Neural progenitor cell (in vitro differentiated cells): ENCODE measurements around the gene TXNDC15. TPM values are rescaled to one million over a fixed set of nuclear protein-coding genes. Genes with fewer than 3 reads are reported as not detected.

Experiments
- DNase-seq: peaks from one replicate; pipeline ENCODE4 v3.0.0-alpha.2; 2016; ENCODE audit warnings: low spot score
- H2AFZ ChIP-seq: fragments of 200-600 bp; sonication (generic); replicated peaks from 2 replicates; pipeline ENCODE4 v1.6.1; 2016; ENCODE audit warnings: antibody characterized with exemption
- H3F3A ChIP-seq: fragments of 200-600 bp; sonication (generic); 2 replicates; pipeline ENCODE4 v1.6.1; 2016; ENCODE audit warnings: antibody characterized with exemption, low read depth
- H3K27ac ChIP-seq: fragments of 200-600 bp; sonication (generic); 2 replicates; pipeline ENCODE4 v1.5.1; 2016; ENCODE audit warnings: mild to moderate bottlenecking
- H3K27me3 ChIP-seq: fragments of 200-600 bp; sonication (generic); 2 replicates; pipeline ENCODE4 v1.6.1; 2016; ENCODE audit warnings: mild to moderate bottlenecking, moderate library complexity
- H3K36me3 ChIP-seq: fragments of 200-600 bp; sonication (generic); 2 replicates; pipeline ENCODE4 v1.5.1; 2016
- H3K4me1 ChIP-seq: fragments of 200-600 bp; sonication (generic); 2 replicates; pipeline ENCODE4 v1.6.1; 2016; ENCODE audit warnings: mixed run types
- H3K4me2 ChIP-seq: fragments of 200-600 bp; sonication (generic); 2 replicates; pipeline ENCODE4 v1.6.1; 2016
- H3K4me3 ChIP-seq: fragments of 200-600 bp; sonication (generic); 2 replicates; pipeline ENCODE4 v1.5.1; 2016
- H3K79me2 ChIP-seq: fragments of 200-600 bp; sonication (generic); 2 replicates; pipeline ENCODE4 v1.6.1; 2016; ENCODE audit warnings: low read depth
- H3K9ac ChIP-seq: fragments of 200-600 bp; sonication (generic); 2 replicates; pipeline ENCODE4 v1.6.1; 2016
- H3K9me3 ChIP-seq: fragments of 200-600 bp; sonication (generic); 2 replicates; pipeline ENCODE4 v1.5.1; 2016; ENCODE audit warnings: low read depth
- H4K20me1 ChIP-seq: fragments of 200-600 bp; sonication (generic); 2 replicates; pipeline ENCODE4 v1.6.1; 2016; ENCODE audit warnings: low read depth
- H3K27ac Mint-ChIP-seq: 3 replicates; pipeline ENCODE4 v1.8.0; 2021; ENCODE audit warnings: mixed read lengths
- H3K27me3 Mint-ChIP-seq: 2 replicates; pipeline ENCODE4 v1.8.0; 2022; ENCODE audit warnings: low read depth, mild to moderate bottlenecking, inconsistent platforms, moderate library complexity, mixed read lengths; ENCODE audit not compliant: insufficient read depth
- H3K36me3 Mint-ChIP-seq: 3 replicates; pipeline ENCODE4 v1.8.0; 2021; ENCODE audit warnings: mixed read lengths
- H3K4me1 Mint-ChIP-seq: 3 replicates; pipeline ENCODE4 v1.8.0; 2021; ENCODE audit warnings: mixed read lengths
- H3K4me3 Mint-ChIP-seq: 3 replicates; pipeline ENCODE4 v1.8.0; 2021; ENCODE audit warnings: mild to moderate bottlenecking, moderate library complexity, mixed read lengths
- H3K9me3 Mint-ChIP-seq: 3 replicates; pipeline ENCODE4 v1.8.0; 2020; ENCODE audit warnings: mixed read lengths
- CTCF ChIP-seq: fragments of 200-600 bp; sonication (generic); IDR thresholded peaks from 2 replicates; pipeline ENCODE4 v1.5.1; 2017; ENCODE audit warnings: antibody characterized with exemption, mild to moderate bottlenecking
- EZH2 ChIP-seq: fragments of 200-600 bp; sonication (generic); IDR thresholded peaks from 2 replicates; pipeline ENCODE4 v1.6.1; 2017; ENCODE audit warnings: antibody characterized with exemption, mild to moderate bottlenecking, moderate library complexity
- EZH2phosphoT487 ChIP-seq: fragments of 200-600 bp; sonication (generic); IDR thresholded peaks from 2 replicates; pipeline ENCODE4 v1.6.1; 2017; ENCODE audit warnings: antibody characterized with exemption
- total RNA-seq: library from RNA; depleted of rRNA; stranded (reverse); fragments of >200 nt; gene quantifications from 2 replicates; pipeline ENCODE4 v1.2.3, GENCODE V29; 2015; ENCODE audit warnings: low replicate concordance

The TXNDC15 gene
- total RNA-seq = 36.6 and 52.2 TPM in 2 replicates

- Mint-ChIP-seq H3K27me3 (no peaks in the 10 kb centered on the region), H3K4me3 (peak within 1 kb of the TSS; percentile 95), H3K4me1 (peaks cover 29% of the 10 kb centered on the region), H3K9me3 (no peaks in the 10 kb centered on the region), H3K36me3 (peaks cover 3% of the 10 kb centered on the region), H3K27ac (peak within 1 kb of the TSS; percentile 95)
- no peaks in the 10 kb centered on the region for H3K36me3 ChIP-seq
- no peaks in the 10 kb centered on the region for H4K20me1 ChIP-seq
- H3K79me2 ChIP-seq = peaks cover 24% of the 10 kb centered on the region
- H2AFZ ChIP-seq = peak within 1 kb of the TSS; percentile 81
- peak within 1 kb of the TSS; percentile 71 for H3K4me3 ChIP-seq
- H3K27me3 ChIP-seq = no peaks in the 10 kb centered on the region
- peaks cover 11% of the 10 kb centered on the region for H3K4me1 ChIP-seq
- TF ChIP-seq EZH2 = no peak
- no peak for TF ChIP-seq CTCF
- TF ChIP-seq EZH2phosphoT487 = no peak
- peak; percentile 96 for DNase-seq
- H3F3A ChIP-seq = peaks cover 3% of the 10 kb centered on the region
- H3K9ac ChIP-seq = peak within 1 kb of the TSS; percentile 63
- no peaks in the 10 kb centered on the region for H3K9me3 ChIP-seq
- peak within 1 kb of the TSS; percentile 86 for H3K4me2 ChIP-seq
- H3K27ac ChIP-seq = peak within 1 kb of the TSS; percentile 49
Measured at GRCh38 chr5:134873987-134874830, at the start of gene TXNDC15. TSS of gene TXNDC15 (plus strand) at chr5:134874371. CDS start at chr5:134874428, 57 bp downstream.

- Mint-ChIP-seq H3K9me3 (no peaks in the 10 kb centered on the region), H3K27me3 (no peaks in the 10 kb centered on the region), H3K27ac (no peak overlapping the region), H3K36me3 (peaks cover 11% of the 10 kb centered on the region), H3K4me3 (no peak overlapping the region), H3K4me1 (no peaks in the 10 kb centered on the region)
- Histone ChIP-seq H3K4me3 (no peak overlapping the region), H3F3A (no peaks in the 10 kb centered on the region), H3K4me1 (no peaks in the 10 kb centered on the region), H3K27me3 (no peaks in the 10 kb centered on the region), H3K79me2 (no peaks in the 10 kb centered on the region), H4K20me1 (no peaks in the 10 kb centered on the region), H3K9me3 (no peaks in the 10 kb centered on the region), H2AFZ (no peak overlapping the region), H3K27ac (no peak overlapping the region), H3K9ac (no peak overlapping the region), H3K36me3 (peaks cover 32% of the 10 kb centered on the region), H3K4me2 (no peak overlapping the region)
- no peak for DNase-seq
- TF ChIP-seq EZH2 = no peak
- no peak for TF ChIP-seq CTCF
- TF ChIP-seq EZH2phosphoT487 = no peak
Measured at GRCh38 chr5:134824681-134825080, 49.5 kb upstream of the TXNDC15 start.

GRCh38 chr5:134825212-134825611, 49.0 kb upstream of the TXNDC15 start:
- DNase-seq = no peak
- H3K27me3 ChIP-seq = no peaks in the 10 kb centered on the region
- no peak overlapping the region for H3K27ac Mint-ChIP-seq
- H3K4me2 ChIP-seq = no peak overlapping the region
- H2AFZ ChIP-seq = no peak overlapping the region
- H4K20me1 ChIP-seq = no peaks in the 10 kb centered on the region
- no peaks in the 10 kb centered on the region for H3K79me2 ChIP-seq
- H3K9me3 ChIP-seq = no peaks in the 10 kb centered on the region
- H3K4me1 Mint-ChIP-seq = no peaks in the 10 kb centered on the region
- H3K4me3 ChIP-seq = no peak overlapping the region
- TF ChIP-seq CTCF (no peak), EZH2phosphoT487 (no peak), EZH2 (no peak)
- H3K36me3 ChIP-seq = peaks cover 32% of the 10 kb centered on the region
- H3K4me3 Mint-ChIP-seq = no peak overlapping the region
- H3K36me3 Mint-ChIP-seq = peaks cover 11% of the 10 kb centered on the region
- H3K9me3 Mint-ChIP-seq = no peaks in the 10 kb centered on the region
- no peaks in the 10 kb centered on the region for H3K27me3 Mint-ChIP-seq
- no peak overlapping the region for H3K9ac ChIP-seq
- no peak overlapping the region for H3K27ac ChIP-seq
- no peaks in the 10 kb centered on the region for H3F3A ChIP-seq
- no peaks in the 10 kb centered on the region for H3K4me1 ChIP-seq
